H1 (cell line): ENCODE measurements around the gene MEIS2.

ENCODE experiments used
- CTCF ChIP-seq, 3 experiments: IDR thresholded peaks; 1 replicate in 2 of 3; 2 replicates in 1 of 3; pipeline versions ENCODE4 v1.5.1 to v1.6.1; 2011; ENCODE audit warnings: low read length in 3 of 3, mild to moderate bottlenecking in 3 of 3, inconsistent platforms in 2 of 3, low read depth in 1 of 3, moderate library complexity in 1 of 3; ENCODE audit not compliant: insufficient read depth in 1 of 3; ENCODE audit errors: control extremely low read depth in 1 of 3
- RAD21 ChIP-seq, 2 experiments: IDR thresholded peaks in 1 of 2; conservative IDR thresholded peaks in 1 of 2; 2 replicates each; pipeline ENCODE4 v1.6.1; 2011; ENCODE audit warnings: low read depth in 2 of 2, low read length in 2 of 2, improper control_type of control experiment in 1 of 2, inconsistent platforms in 1 of 2, mild to moderate bottlenecking in 1 of 2, moderate library complexity in 1 of 2
- USF2 ChIP-seq: IDR thresholded peaks from 2 replicates; pipeline ENCODE4 v1.6.1; 2011; ENCODE audit warnings: low read length, improper control_type of control experiment

GRCh38 chr15:37054336-37054735 is 46.0 kb downstream of the MEIS2 start:
- TF ChIP-seq RAD21 (IDR thresholded peaks at IDR 0.05 in 1 of 2, conservative IDR thresholded peaks at IDR 0.05 in 1 of 2; ENCODE audit: low read depth in 2 of 2, low read length in 2 of 2) (no peak), USF2 (no peak), CTCF (IDR thresholded peaks at IDR 0.05; ENCODE audit: control extremely low read depth in 1 of 3, insufficient read depth in 1 of 3, low read depth in 1 of 3, low read length in 3 of 3) (no peak)
